IMR-90 (cell line): ENCODE measurements around the gene PTN. TPM values are rescaled to one million over a fixed set of nuclear protein-coding genes. Genes with fewer than 3 reads are reported as not detected.

ENCODE experiments used
- ATAC-seq: fragments of 200-7000 bp; cut with Tn5 transposase; 2 replicates; pipeline ENCODE4 v1.9.1; 2020; ENCODE audit warnings: low read depth, mild to moderate bottlenecking, moderate library complexity
- BruUV-seq: library from RNA; stranded (reverse); fragments of 400-500 nt; replicated peaks from 2 replicates; lab custom pipeline; 2021; lab: Mats Ljungman, UMichigan
- CTCF ChIA-PET: fragments of 300-600 bp; formaldehyde crosslinking; extraction: SDS; loops from one replicate; lab custom pipeline; 2021; ENCODE audit warnings: antibody characterized with exemption; lab: Yijun Ruan, JAX
- POLR2A ChIA-PET: fragments of 300-600 bp; sonication (Branson Sonifier 250); formaldehyde crosslinking; loops from one replicate; lab custom pipeline; 2022; ENCODE audit warnings: antibody characterized with exemption; ENCODE audit not compliant: unreplicated experiment; lab: Charles Lee
- DNase-seq: peaks from one replicate; pipeline ENCODE4 v3.0.0; 2013
- H2AFZ ChIP-seq: replicated peaks from 2 replicates; pipeline ENCODE3; 2013; ENCODE audit warnings: low read length, mild to moderate bottlenecking; ENCODE audit not compliant: poor library complexity
- H2AK5ac ChIP-seq: 2 replicates; pipeline ENCODE4 v1.6.1; 2013; ENCODE audit warnings: low read depth, low read length, inconsistent platforms
- H2AK9ac ChIP-seq: replicated peaks from 2 replicates; pipeline ENCODE3; 2013; ENCODE audit warnings: mild to moderate bottlenecking, low read depth, low read length, moderate library complexity; ENCODE audit not compliant: poor library complexity
- H2BK120ac ChIP-seq: 2 replicates; pipeline ENCODE4 v1.6.1; 2013; ENCODE audit warnings: low read depth, low read length, inconsistent platforms
- H2BK15ac ChIP-seq: 3 replicates; pipeline ENCODE4 v1.6.1; 2013; ENCODE audit warnings: low read depth, low read length, inconsistent platforms
- H2BK20ac ChIP-seq: 2 replicates; pipeline ENCODE4 v1.6.1; 2013; ENCODE audit warnings: low read depth, mild to moderate bottlenecking, inconsistent platforms, low read length, moderate library complexity
- H2BK5ac ChIP-seq: 2 replicates; pipeline ENCODE4 v1.6.1; 2013; ENCODE audit warnings: mild to moderate bottlenecking, low read depth, low read length, inconsistent platforms; ENCODE audit not compliant: poor library complexity, severe bottlenecking
- H3K14ac ChIP-seq: replicated peaks from 2 replicates; pipeline ENCODE4 v1.6.1; 2013; ENCODE audit warnings: low read depth, low read length, inconsistent platforms
- H3K18ac ChIP-seq: 2 replicates; pipeline ENCODE4 v1.6.1; 2013; ENCODE audit warnings: low read depth, low read length, control low read depth
- H3K23ac ChIP-seq: 2 replicates; pipeline ENCODE4 v1.6.1; 2013; ENCODE audit warnings: low read depth, low read length, inconsistent platforms
- H3K27ac ChIP-seq: 2 replicates; pipeline ENCODE4 v1.5.1; 2013; ENCODE audit warnings: mild to moderate bottlenecking, control low read depth, low read length; ENCODE audit not compliant: insufficient read depth
- H3K27me3 ChIP-seq: 2 replicates; pipeline ENCODE4 v1.6.1; 2013; ENCODE audit warnings: low read length; ENCODE audit not compliant: control insufficient read depth, insufficient read depth
- H3K36me3 ChIP-seq: 2 replicates; pipeline ENCODE4 v1.6.1; 2013; ENCODE audit warnings: low read length, mixed read lengths; ENCODE audit not compliant: control insufficient read depth, insufficient read depth
- H3K4ac ChIP-seq: 2 replicates; pipeline ENCODE4 v1.6.1; 2013; ENCODE audit warnings: low read depth, low read length, inconsistent platforms
- H3K4me1 ChIP-seq: 2 replicates; pipeline ENCODE4 v1.6.1; 2013; ENCODE audit warnings: low read length, mixed read lengths; ENCODE audit not compliant: control insufficient read depth, insufficient read depth
- H3K4me2 ChIP-seq: 2 replicates; pipeline ENCODE4 v1.6.1; 2013; ENCODE audit warnings: low read depth, mild to moderate bottlenecking, control low read depth, low read length, moderate library complexity
- H3K4me3 ChIP-seq: 2 replicates; pipeline ENCODE4 v1.5.1; 2013; ENCODE audit warnings: low read depth, mild to moderate bottlenecking, control low read depth, low read length, moderate library complexity; ENCODE audit not compliant: insufficient read depth
- H3K56ac ChIP-seq: 2 replicates; pipeline ENCODE4 v1.6.1; 2013; ENCODE audit warnings: low read length, inconsistent platforms; ENCODE audit not compliant: insufficient read depth; ENCODE audit errors: extremely low read depth
- H3K79me1 ChIP-seq, 2 experiments: 2 replicates each; pipeline ENCODE4 v1.6.1; 2013; ENCODE audit warnings: low read length in 2 of 2, inconsistent platforms in 1 of 2, low read depth in 1 of 2
- H3K9ac ChIP-seq: 2 replicates; pipeline ENCODE4 v1.6.1; 2013; ENCODE audit warnings: low read depth, low read length, control low read depth
- H3K9me1 ChIP-seq: 2 replicates; pipeline ENCODE4 v1.6.1; 2013; ENCODE audit warnings: low read length, inconsistent platforms; ENCODE audit not compliant: insufficient read depth
- H3K9me3 ChIP-seq: 2 replicates; pipeline ENCODE4 v1.6.1; 2013; ENCODE audit warnings: low read length; ENCODE audit not compliant: control insufficient read depth, insufficient read depth
- H4K20me1 ChIP-seq: 2 replicates; pipeline ENCODE4 v1.6.1; 2013; ENCODE audit warnings: low read length, inconsistent platforms; ENCODE audit not compliant: insufficient read depth
- H4K5ac ChIP-seq: 2 replicates; pipeline ENCODE4 v1.6.1; 2013; ENCODE audit warnings: mild to moderate bottlenecking, low read depth, low read length, control low read depth
- H4K8ac ChIP-seq, 2 experiments: 2 replicates each; pipeline ENCODE4 v1.6.1; 2013; ENCODE audit warnings: low read depth in 2 of 2, low read length in 2 of 2, control low read depth in 1 of 2, inconsistent platforms in 1 of 2
- H4K91ac ChIP-seq: 2 replicates; pipeline ENCODE4 v1.6.1; 2013; ENCODE audit warnings: low read depth, low read length, inconsistent platforms; ENCODE audit not compliant: insufficient read depth
- BHLHE40 ChIP-seq: fragments of 150-350 bp; IDR thresholded peaks from 2 replicates; pipeline ENCODE4 v1.6.1; 2016; ENCODE audit warnings: mild to moderate bottlenecking, low read depth, low read length
- CEBPB ChIP-seq: IDR thresholded peaks from 2 replicates; pipeline ENCODE4 v1.6.1; 2012; ENCODE audit warnings: low read depth, low read length, improper control_type of control experiment
- CHD1 ChIP-seq: IDR thresholded peaks from 2 replicates; pipeline ENCODE4 v1.6.1; 2012; ENCODE audit warnings: low read depth, low read length, improper control_type of control experiment
- CTCF ChIP-seq: conservative IDR thresholded peaks from 2 replicates; pipeline ENCODE4 v1.5.1; 2012; ENCODE audit warnings: mild to moderate bottlenecking, low read depth, low read length, improper control_type of control experiment
- ELK1 ChIP-seq: fragments of 150-350 bp; IDR thresholded peaks from 2 replicates; pipeline ENCODE4 v1.6.1; 2016; ENCODE audit warnings: low read depth, mild to moderate bottlenecking, low read length, moderate library complexity, borderline replicate concordance
- FOS ChIP-seq: fragments of 150-350 bp; IDR thresholded peaks from 2 replicates; pipeline ENCODE4 v1.6.1; 2016; ENCODE audit warnings: low read depth, low read length
- MAFK ChIP-seq: IDR thresholded peaks from 2 replicates; pipeline ENCODE4 v1.6.1; 2012; ENCODE audit warnings: low read depth, low read length, improper control_type of control experiment
- MAZ ChIP-seq: IDR thresholded peaks from 2 replicates; pipeline ENCODE4 v1.6.1; 2012; ENCODE audit warnings: low read depth, mild to moderate bottlenecking, low read length, improper control_type of control experiment, moderate library complexity, borderline replicate concordance
- MXI1 ChIP-seq: IDR thresholded peaks from 2 replicates; pipeline ENCODE4 v1.6.1; 2012; ENCODE audit warnings: low read depth, mild to moderate bottlenecking, low read length, moderate library complexity, borderline replicate concordance
- NFE2L2 ChIP-seq: fragments of 150-350 bp; IDR thresholded peaks from 2 replicates; pipeline ENCODE4 v1.6.1; 2016; ENCODE audit warnings: low read depth, mild to moderate bottlenecking, low read length
- POLR2A ChIP-seq: IDR thresholded peaks from 2 replicates; pipeline ENCODE4 v1.6.1; 2012; ENCODE audit warnings: mild to moderate bottlenecking, low read depth, low read length
- RAD21 ChIP-seq: IDR thresholded peaks from 2 replicates; pipeline ENCODE4 v1.6.1; 2012; ENCODE audit warnings: low read length, improper control_type of control experiment
- RCOR1 ChIP-seq: IDR thresholded peaks from 2 replicates; pipeline ENCODE4 v1.6.1; 2012; ENCODE audit warnings: mild to moderate bottlenecking, low read length, improper control_type of control experiment; ENCODE audit not compliant: insufficient replicate concordance
- RFX5 ChIP-seq: IDR thresholded peaks from 2 replicates; pipeline ENCODE4 v1.8.0; 2012; ENCODE audit warnings: low read depth, mild to moderate bottlenecking, low read length, moderate library complexity
- SMC3 ChIP-seq: fragments of 150-350 bp; IDR thresholded peaks from 2 replicates; pipeline ENCODE4 v1.6.1; 2016; ENCODE audit warnings: low read depth, mild to moderate bottlenecking, antibody characterized with exemption, low read length, moderate library complexity
- USF2 ChIP-seq: fragments of 150-350 bp; IDR thresholded peaks from 2 replicates; pipeline ENCODE4 v1.6.1; 2017; ENCODE audit warnings: mild to moderate bottlenecking, antibody characterized with exemption, low read length, low read depth
- WGBS, 2 experiments: methylation state at CpG; one replicate each; pipeline versions ENCODE4 v1.1.5 to v1.1.7; 2013; ENCODE audit warnings: missing lambda C conversion rate in 2 of 2; ENCODE audit not compliant: insufficient read length in 1 of 2; ENCODE audit errors: extremely low coverage in 2 of 2; 5-methylcytosine and 5-hydroxymethylcytosine counted together
- dilution Hi-C: fragments of 300-500 bp; cut with HindIII; formaldehyde crosslinking; loops from one replicate; pipeline ENCODE4 v1.14.3; 2018; ENCODE audit warnings: low sequenced_read_pairs; ENCODE audit not compliant: unreplicated experiment
- in situ Hi-C: fragments of 300-500 bp; cut with MboI; formaldehyde crosslinking; loops from 3 replicates; pipeline ENCODE4 v1.14.3; 2019; ENCODE audit warnings: low sequenced_read_pairs, inconsistent platforms, mixed read lengths
- intact Hi-C: fragments of 100-400 bp; cut with micrococcal nuclease; formaldehyde crosslinking; loops from 2 replicates; pipeline ENCODE4 v1.10.0; 2022
- polyA plus RNA-seq, 3 experiments: library from polyadenylated mRNA; depleted of rRNA; stranded (reverse); fragments of >200 nt; gene quantifications; 2 replicates each; pipeline ENCODE4 v1.2.3, GENCODE V29; 2012; ENCODE audit warnings: low replicate concordance in 1 of 3
- total RNA-seq: library from RNA; depleted of rRNA; stranded (reverse); fragments of >200 nt; gene quantifications from 2 replicates; pipeline ENCODE4 v1.2.3, GENCODE V29; 2012

PTN gene
- total and polyA plus RNA-seq, 2 of the 4 experiments (the other 2 are of a cell fraction), result 61.7 to 186 TPM

GRCh38 chr7:137363683-137364082 lies 20.1 kb upstream of the PTN start:
- no peak overlapping the region for H2BK5ac ChIP-seq
- dilution Hi-C loops (no loop called here), intact Hi-C loops (no loop called here), in situ Hi-C loops (no loop called here)
- no peak overlapping the region for H4K5ac ChIP-seq
- H2BK120ac ChIP-seq, result no peak overlapping the region
- no peak overlapping the region for H3K18ac ChIP-seq
- H3K27ac ChIP-seq, result no peak overlapping the region
- H4K91ac ChIP-seq, result no peak overlapping the region
- no peak for DNase-seq
- CTCF ChIA-PET, result no interaction called here
- H3K79me1 ChIP-seq, result no peaks in the 10 kb centered on the region
- no peak overlapping the region for H2AK9ac ChIP-seq
- peaks cover 20% of the 10 kb centered on the region for H3K9me3 ChIP-seq
- H4K8ac ChIP-seq, result no peak overlapping the region
- no peak overlapping the region for H3K56ac ChIP-seq
- H3K36me3 ChIP-seq, result no peaks in the 10 kb centered on the region
- H3K23ac ChIP-seq, result no peak overlapping the region
- POLR2A ChIA-PET, result no interaction called here
- no peaks in the 10 kb centered on the region for H3K4me1 ChIP-seq
- H2AK5ac ChIP-seq, result no peak overlapping the region
- H2AFZ ChIP-seq, result peak overlapping the region; percentile 37
- no peak overlapping the region for H3K4me3 ChIP-seq
- no peak overlapping the region for H3K4me2 ChIP-seq
- no peaks in the 10 kb centered on the region for H4K20me1 ChIP-seq
- H3K27me3 ChIP-seq, result no peaks in the 10 kb centered on the region
- WGBS, 2 experiments, result 80% methylated on average over 1 of the region's 6 CpGs; no CpG with 5 or more reads in 1 of the 2 experiments
- H2BK20ac ChIP-seq, result no peak overlapping the region
- H3K4ac ChIP-seq, result no peak overlapping the region
- TF ChIP-seq ELK1, result no peak
- TF ChIP-seq RAD21, result no peak
- TF ChIP-seq FOS, result no peak
- TF ChIP-seq RFX5, result no peak
- no peak for TF ChIP-seq RCOR1
- TF ChIP-seq MXI1, result no peak
- no peak for TF ChIP-seq SMC3
- no peak for TF ChIP-seq USF2
- TF ChIP-seq CHD1, result no peak
- TF ChIP-seq BHLHE40, result no peak
- no peak for TF ChIP-seq CEBPB
- no peak for TF ChIP-seq MAZ
- TF ChIP-seq NFE2L2, result no peak
- TF ChIP-seq CTCF, result no peak
- TF ChIP-seq POLR2A, result no peak
- no peak for TF ChIP-seq MAFK
- H2BK15ac ChIP-seq, result no peak overlapping the region
- BruUV-seq, result no TSS peak
- ATAC-seq, result no peak
- H3K9me1 ChIP-seq, result no peaks in the 10 kb centered on the region
- no peak overlapping the region for H3K9ac ChIP-seq
- no peak overlapping the region for H3K14ac ChIP-seq
